Ovary (tissue), 9 donors: Measurements from ENCODE around the gene RAB6A. TPM values are rescaled to one million over a fixed set of nuclear protein-coding genes. Genes with fewer than 3 reads are reported as not detected.

Source experiments
- DNase-seq, 5 donors: peaks; one replicate each; pipeline ENCODE4 v3.0.0-alpha.2; 2019 to 2020
- H3K27ac ChIP-seq, 2 donors: fragments of 200-600 bp; one replicate each; pipeline versions ENCODE4 v1.5.1 to v1.8.0; 2019 to 2022
- H3K27me3 ChIP-seq: fragments of 200-600 bp; one replicate; pipeline ENCODE4 v1.8.0; 2022
- H3K36me3 ChIP-seq: fragments of 200-600 bp; sonication (generic); one replicate; pipeline ENCODE4 v1.5.1; 2019
- H3K4me1 ChIP-seq: one replicate; pipeline ENCODE4 v1.8.1; 2013; ENCODE audit warnings: mild to moderate bottlenecking, moderate library complexity; ENCODE audit not compliant: insufficient read depth
- H3K4me3 ChIP-seq: fragments of 200-600 bp; sonication (generic); one replicate; pipeline ENCODE4 v1.5.1; 2017
- H3K9me3 ChIP-seq, 2 donors: fragments of 200-600 bp in 1 of 2; sonication (generic) in 1 of 2; one replicate each; pipeline versions ENCODE4 v1.5.1 to v1.8.1; 2013 to 2019; ENCODE audit warnings: mild to moderate bottlenecking in 1 of 2, moderate library complexity in 1 of 2
- EP300 ChIP-seq: sonication (generic); formaldehyde crosslinking; IDR thresholded peaks from one replicate; pipeline ENCODE4 v1.6.1; 2017; ENCODE audit warnings: antibody characterized with exemption
- POLR2A ChIP-seq: fragments of 450-650 bp; IDR thresholded peaks from one replicate; pipeline ENCODE4 v1.6.1; 2017; ENCODE audit warnings: antibody characterized with exemption, mild to moderate bottlenecking, moderate library complexity
- WGBS, 3 donors: extraction: QIAGEN DNeasy Blood & Tissue Kit in 1 of 3; methylation state at CpG; one replicate each; pipeline versions ENCODE4 v1.1.5 to v1.1.7; 2013 to 2017; 5-methylcytosine and 5-hydroxymethylcytosine counted together
- intact Hi-C, 4 donors: fragments of 100-400 bp; cut with DNase I; formaldehyde crosslinking; loops; one replicate each; pipeline versions ENCODE4 v1.11.0 to v1.15.1; 2022 to 2023
- polyA plus RNA-seq, 2 donors: library from polyadenylated mRNA; stranded (reverse); fragments of 200-250 nt in 1 of 2; fragments of 350-450 nt in 1 of 2; fragmentation: Illumina TruSeq in 1 of 2; extraction: RNeasy Lipid Tissue Mini Kit (QIAGEN cat#74804) in 1 of 2; gene quantifications; one replicate each; pipeline ENCODE4 v1.2.3, GENCODE V29; 2013 to 2014
- total RNA-seq, 7 donors: library from RNA; depleted of rRNA in 2 of 7; stranded (reverse); fragments of >200 nt in 2 of 7; fragmentation: NEBNext Ultra II Directional in 3 of 7; extraction: Animal tissue kit (Norgen Biotek cat#: 25700) in 3 of 7; gene quantifications; one replicate each; pipeline versions ENCODE4 v1.1.0 to v1.2.4, GENCODE V29; 2016 to 2023
- TF ChIP-seq, protein P1 (sequence below), 3 donors: fragments of 450-650 bp in 2 of 3; fragments of 200-600 bp in 1 of 3; IDR thresholded peaks; one replicate each; pipeline versions ENCODE4 v1.5.1 to v1.8.0; 2016 to 2022; ENCODE audit warnings: antibody characterized with exemption in 3 of 3, mild to moderate bottlenecking in 1 of 3
- donor health status: DM: no; HTN: no; CAD: no; lungs with moderate emphysema.
- donor health status: DM: no; HTN: no; CAD: no.
- donor health status: Bipolar disorder and iron deficiency.
- donor health status: DM: yes; HTN: yes; CAD: no.
- donor health status: DM: no; HTN: no; CAD: no.
- donor health status: DM: yes; HTN: yes; CAD: no.

Gene RAB6A
- total and polyA plus RNA-seq, 9 donors = 55.9 to 128 (median 102) TPM

GRCh38 chr11:73653996-73654395 lies 106.9 kb downstream of the RAB6A start:
- Histone ChIP-seq H3K27me3 (no peaks in the 10 kb centered on the region), H3K9me3 (no peaks in the 10 kb centered on the region), H3K36me3 (no peaks in the 10 kb centered on the region), H3K27ac (no peak overlapping the region), H3K4me3 (no peak overlapping the region), H3K4me1 (no peaks in the 10 kb centered on the region)
- intact Hi-C loops = no loop called here
- WGBS, 3 donors = 89 to 98% (median 97%) methylated on average over 5 of the region's 5 CpGs
- TF ChIP-seq, protein P1, sequence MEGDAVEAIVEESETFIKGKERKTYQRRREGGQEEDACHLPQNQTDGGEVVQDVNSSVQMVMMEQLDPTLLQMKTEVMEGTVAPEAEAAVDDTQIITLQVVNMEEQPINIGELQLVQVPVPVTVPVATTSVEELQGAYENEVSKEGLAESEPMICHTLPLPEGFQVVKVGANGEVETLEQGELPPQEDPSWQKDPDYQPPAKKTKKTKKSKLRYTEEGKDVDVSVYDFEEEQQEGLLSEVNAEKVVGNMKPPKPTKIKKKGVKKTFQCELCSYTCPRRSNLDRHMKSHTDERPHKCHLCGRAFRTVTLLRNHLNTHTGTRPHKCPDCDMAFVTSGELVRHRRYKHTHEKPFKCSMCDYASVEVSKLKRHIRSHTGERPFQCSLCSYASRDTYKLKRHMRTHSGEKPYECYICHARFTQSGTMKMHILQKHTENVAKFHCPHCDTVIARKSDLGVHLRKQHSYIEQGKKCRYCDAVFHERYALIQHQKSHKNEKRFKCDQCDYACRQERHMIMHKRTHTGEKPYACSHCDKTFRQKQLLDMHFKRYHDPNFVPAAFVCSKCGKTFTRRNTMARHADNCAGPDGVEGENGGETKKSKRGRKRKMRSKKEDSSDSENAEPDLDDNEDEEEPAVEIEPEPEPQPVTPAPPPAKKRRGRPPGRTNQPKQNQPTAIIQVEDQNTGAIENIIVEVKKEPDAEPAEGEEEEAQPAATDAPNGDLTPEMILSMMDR (IDR thresholded peaks at IDR 0.05) = no peak
- DNase-seq = no peak

DNA sequence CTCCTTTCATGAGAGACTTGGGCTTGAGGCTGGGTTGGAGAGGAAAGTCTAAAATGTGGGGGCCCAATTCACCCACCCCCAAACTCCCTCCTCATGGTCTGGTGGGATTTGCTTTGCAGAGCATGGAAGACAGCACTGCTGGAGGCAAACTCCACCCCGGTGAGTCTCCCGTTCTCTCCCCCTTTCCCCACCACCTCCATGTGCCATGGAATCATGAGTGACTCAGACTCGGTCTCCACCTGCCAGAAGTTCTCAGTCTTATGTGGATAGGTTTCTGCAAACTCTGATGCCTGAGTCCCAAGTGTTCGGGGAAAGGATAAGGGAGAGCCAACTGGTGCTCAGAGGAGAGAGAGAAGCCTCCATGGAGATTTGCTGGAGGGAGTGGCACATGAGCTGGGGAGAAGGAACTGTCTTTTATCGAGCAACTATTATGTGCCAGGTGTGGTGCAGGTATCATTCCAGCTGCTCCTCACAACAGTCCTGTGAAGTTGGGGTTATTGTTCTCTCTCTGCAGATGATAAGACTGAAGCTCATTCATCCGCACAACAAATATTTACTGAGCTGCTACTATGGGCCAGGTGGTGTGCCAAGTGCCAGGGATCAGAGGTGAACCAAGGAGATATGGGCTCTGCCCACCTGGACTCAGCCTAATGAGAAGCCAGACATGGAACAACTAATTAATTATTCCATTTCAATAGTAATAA lies 107.9 kb downstream of the RAB6A start:
- no peak for TF ChIP-seq EP300
- TF ChIP-seq, protein P1 (IDR thresholded peaks at IDR 0.05) = no peak
- no peak for TF ChIP-seq POLR2A
- H3K4me1 ChIP-seq = no peaks in the 10 kb centered on the region
- H3K27me3 ChIP-seq = no peaks in the 10 kb centered on the region
- no peaks in the 10 kb centered on the region for H3K36me3 ChIP-seq
- no peak for DNase-seq
- no peak overlapping the region for H3K27ac ChIP-seq
- intact Hi-C loops = no loop called here
- no peaks in the 10 kb centered on the region for H3K9me3 ChIP-seq
- 87 to 94% (median 91%) methylated on average over 6 of the region's 6 CpGs for WGBS, 3 donors
- H3K4me3 ChIP-seq = no peak overlapping the region

- H3K4me3 ChIP-seq = no peak overlapping the region
- no peak for DNase-seq
- no peak overlapping the region for H3K27ac ChIP-seq
These were observed 108.7 kb downstream of the RAB6A start for GRCh38 chr11:73652046-73652730.

GRCh38 chr11:73651661-73652045 lies 109.2 kb downstream of the RAB6A start:
- Histone ChIP-seq H3K36me3 (no peaks in the 10 kb centered on the region), H3K27me3 (no peaks in the 10 kb centered on the region), H3K4me1 (no peaks in the 10 kb centered on the region), H3K4me3 (no peak overlapping the region), H3K27ac (no peak overlapping the region), H3K9me3 (no peaks in the 10 kb centered on the region)
- intact Hi-C loops = no loop called here
- DNase-seq = no peak
- no peak for TF ChIP-seq POLR2A
- TF ChIP-seq, protein P1 (IDR thresholded peaks at IDR 0.05) = no peak
- TF ChIP-seq EP300 = no peak
- WGBS, 3 donors = 90 to 94% (median 93%) methylated on average over 9 of the region's 9 CpGs

More at GRCh38 chr11:73652046-73652730, 108.7 kb downstream of the RAB6A start:
- Histone ChIP-seq H3K27me3 (no peaks in the 10 kb centered on the region), H3K36me3 (no peaks in the 10 kb centered on the region), H3K4me1 (no peaks in the 10 kb centered on the region), H3K9me3 (no peaks in the 10 kb centered on the region)
- intact Hi-C loops = no loop called here
- no peak for TF ChIP-seq EP300
- no peak for TF ChIP-seq POLR2A
- TF ChIP-seq, protein P1 (IDR thresholded peaks at IDR 0.05) = no peak
- WGBS, 3 donors = 59 to 68% (median 63%) methylated on average over 8 of the region's 8 CpGs
